GM21737 (cell line): ENCODE measurements around the gene VANGL1.

Experiments used
- ATAC-seq: cut with Tn5 transposase; IDR thresholded peaks from one replicate; pipeline ENCODE4 v1.9.1; 2021; ENCODE audit warnings: mild to moderate bottlenecking, moderate library complexity; ENCODE audit not compliant: unreplicated experiment

VANGL1 gene

GRCh38 chr1:115643666-115644065, 1.9 kb downstream of the VANGL1 start:
- no peak for ATAC-seq

GRCh38 chr1:115644109-115644508, 2.3 kb downstream of the VANGL1 start:
- no peak for ATAC-seq

- no peak for ATAC-seq
Measured at GRCh38 chr1:115647047-115647446, 5.3 kb downstream of the VANGL1 start.

GRCh38 chr1:115647507-115647906, 5.7 kb downstream of the VANGL1 start:
- ATAC-seq = no peak

GRCh38 chr1:115647919-115648650, 6.3 kb downstream of the VANGL1 start:
- ATAC-seq = no peak

- ATAC-seq = peak; percentile 88
Measured at GRCh38 chr1:115648717-115649691, 7.2 kb downstream of the VANGL1 start.

GRCh38 chr1:115649964-115650363, 8.2 kb downstream of the VANGL1 start:
- ATAC-seq = no peak

- no peak for ATAC-seq
Measured at GRCh38 chr1:115650961-115651360, 9.2 kb downstream of the VANGL1 start.

GRCh38 chr1:115651391-115651790, 9.6 kb downstream of the VANGL1 start:
- no peak for ATAC-seq

GRCh38 chr1:115652236-115652788, 10.5 kb downstream of the VANGL1 start:
- no peak for ATAC-seq

- ATAC-seq = no peak
Measured at GRCh38 chr1:115654125-115654524, 12.4 kb downstream of the VANGL1 start.

- no peak for ATAC-seq
Measured at GRCh38 chr1:115654663-115655305, 13.0 kb downstream of the VANGL1 start.

GRCh38 chr1:115655306-115655663, 13.5 kb downstream of the VANGL1 start:
- ATAC-seq = no peak

GRCh38 chr1:115655916-115656315, 14.1 kb downstream of the VANGL1 start:
- no peak for ATAC-seq

- ATAC-seq = no peak
Measured at GRCh38 chr1:115656461-115657077, 14.8 kb downstream of the VANGL1 start.

- ATAC-seq = no peak
Measured at GRCh38 chr1:115658646-115659045, 16.9 kb downstream of the VANGL1 start.

GRCh38 chr1:115660151-115660550, 18.4 kb downstream of the VANGL1 start:
- ATAC-seq = no peak

- no peak for ATAC-seq
Measured at GRCh38 chr1:115661157-115661556, 19.4 kb downstream of the VANGL1 start.

- no peak for ATAC-seq
Measured at GRCh38 chr1:115665319-115666096, 23.7 kb downstream of the VANGL1 start.

- ATAC-seq = no peak
Measured at GRCh38 chr1:115666206-115666605, 24.4 kb downstream of the VANGL1 start.
